PFSK-1 (cell line): ENCODE measurements around the gene FPR1.

Experiments used
- FOXP2 ChIP-seq: optimal IDR thresholded peaks from 2 replicates; pipeline ENCODE3; 2011; ENCODE audit warnings: borderline replicate concordance, control low read depth, inconsistent platforms; ENCODE audit not compliant: insufficient read depth; ENCODE audit errors: extremely low read length, extremely low read depth
- POLR2AphosphoS5 ChIP-seq: IDR thresholded peaks from 2 replicates; pipeline ENCODE4 v1.6.1; 2012; ENCODE audit warnings: low read depth, mild to moderate bottlenecking, control low read depth, low read length, moderate library complexity
- REST ChIP-seq, 2 experiments: IDR thresholded peaks; 2 replicates each; pipeline versions ENCODE4 v1.6.1 to v1.8.0; 2011 to 2012; ENCODE audit warnings: low read depth in 2 of 2, low read length in 2 of 2, control low read depth in 1 of 2, inconsistent platforms in 1 of 2, mild to moderate bottlenecking in 1 of 2, moderate library complexity in 1 of 2; ENCODE audit not compliant: insufficient read depth in 1 of 2
- SIN3A ChIP-seq: IDR thresholded peaks from 2 replicates; pipeline ENCODE4 v1.6.1; 2012; ENCODE audit warnings: mild to moderate bottlenecking, low read length, moderate library complexity, borderline replicate concordance; ENCODE audit not compliant: insufficient read depth
- TAF1 ChIP-seq: IDR thresholded peaks from 2 replicates; pipeline ENCODE4 v1.6.1; 2012; ENCODE audit warnings: low read length, control low read depth, borderline replicate concordance; ENCODE audit not compliant: insufficient read depth

The FPR1 gene

GRCh38 chr19:51698296-51698695 lies 53.4 kb downstream of the FPR1 start:
- TF ChIP-seq REST (IDR thresholded peaks at IDR 0.05; ENCODE audit: insufficient read depth in 1 of 2, low read depth in 2 of 2, low read length in 2 of 2) = no peak
- no peak for TF ChIP-seq SIN3A
- no peak for TF ChIP-seq TAF1
- TF ChIP-seq POLR2AphosphoS5 = no peak
- TF ChIP-seq FOXP2 = no peak

- no peak for TF ChIP-seq TAF1
- no peak for TF ChIP-seq POLR2AphosphoS5
- TF ChIP-seq REST (IDR thresholded peaks at IDR 0.05; ENCODE audit: insufficient read depth in 1 of 2, low read depth in 2 of 2, low read length in 2 of 2) = no peak
- TF ChIP-seq FOXP2 = no peak
- TF ChIP-seq SIN3A = no peak
Measured at GRCh38 chr19:51697169-51697776, 54.4 kb downstream of the FPR1 start.

- no peak for TF ChIP-seq SIN3A
- TF ChIP-seq FOXP2 = no peak
- no peak for TF ChIP-seq TAF1
- TF ChIP-seq REST (IDR thresholded peaks at IDR 0.05; ENCODE audit: insufficient read depth in 1 of 2, low read depth in 2 of 2, low read length in 2 of 2) = no peak
- no peak for TF ChIP-seq POLR2AphosphoS5
Measured at GRCh38 chr19:51696606-51697005, 55.1 kb downstream of the FPR1 start.
